HUES48 (cell line): ENCODE results near the gene MYO1C.

Experiments used
- H3K27ac ChIP-seq: one replicate; pipeline ENCODE4 v1.7.0; 2013; ENCODE audit warnings: low read depth, low read length, inconsistent platforms
- H3K27me3 ChIP-seq: 2 replicates; pipeline ENCODE4 v1.6.1; 2013; ENCODE audit warnings: mild to moderate bottlenecking, low read length; ENCODE audit not compliant: control insufficient read depth, insufficient read depth
- H3K36me3 ChIP-seq: 2 replicates; pipeline ENCODE4 v1.6.1; 2013; ENCODE audit warnings: low read length; ENCODE audit not compliant: control insufficient read depth, insufficient read depth
- H3K4me1 ChIP-seq: 2 replicates; pipeline ENCODE4 v1.6.1; 2013; ENCODE audit warnings: mild to moderate bottlenecking, low read length; ENCODE audit not compliant: control insufficient read depth, insufficient read depth
- H3K4me3 ChIP-seq: 2 replicates; pipeline ENCODE4 v1.5.1; 2013; ENCODE audit warnings: mild to moderate bottlenecking, low read depth, low read length
- H3K9ac ChIP-seq: 2 replicates; pipeline ENCODE4 v1.6.1; 2013; ENCODE audit warnings: mild to moderate bottlenecking, low read depth, low read length, moderate library complexity
- H3K9me3 ChIP-seq: 2 replicates; pipeline ENCODE4 v1.6.1; 2013; ENCODE audit warnings: low read length; ENCODE audit not compliant: control insufficient read depth, insufficient read depth

MYO1C gene

DNA sequence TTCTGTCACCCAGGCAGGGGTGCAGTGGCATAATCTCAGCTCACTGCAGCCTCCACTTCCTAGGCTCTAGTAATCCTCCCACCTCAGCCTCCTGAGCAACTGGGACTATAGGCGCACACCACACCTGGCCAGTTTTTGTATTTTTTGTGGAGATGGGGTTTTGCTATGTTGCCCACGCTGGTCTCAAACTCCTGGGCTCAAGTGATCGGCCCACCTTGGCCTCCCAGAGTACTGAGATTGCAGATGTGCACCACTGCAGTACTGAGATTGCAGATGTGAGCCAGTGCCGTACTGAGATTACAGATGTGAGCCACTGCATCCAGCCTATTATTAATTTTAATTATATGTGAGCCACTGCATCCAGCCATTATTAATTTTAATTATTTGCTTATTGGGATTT lies 50.3 kb downstream of the MYO1C start:
- H3K9ac ChIP-seq = no peak overlapping the region
- no peaks in the 10 kb centered on the region for H3K27me3 ChIP-seq
- peaks cover 10% of the 10 kb centered on the region for H3K36me3 ChIP-seq
- H3K9me3 ChIP-seq = no peaks in the 10 kb centered on the region
- H3K4me1 ChIP-seq = no peaks in the 10 kb centered on the region
- no peak overlapping the region for H3K4me3 ChIP-seq
- no peak overlapping the region for H3K27ac ChIP-seq

DNA sequence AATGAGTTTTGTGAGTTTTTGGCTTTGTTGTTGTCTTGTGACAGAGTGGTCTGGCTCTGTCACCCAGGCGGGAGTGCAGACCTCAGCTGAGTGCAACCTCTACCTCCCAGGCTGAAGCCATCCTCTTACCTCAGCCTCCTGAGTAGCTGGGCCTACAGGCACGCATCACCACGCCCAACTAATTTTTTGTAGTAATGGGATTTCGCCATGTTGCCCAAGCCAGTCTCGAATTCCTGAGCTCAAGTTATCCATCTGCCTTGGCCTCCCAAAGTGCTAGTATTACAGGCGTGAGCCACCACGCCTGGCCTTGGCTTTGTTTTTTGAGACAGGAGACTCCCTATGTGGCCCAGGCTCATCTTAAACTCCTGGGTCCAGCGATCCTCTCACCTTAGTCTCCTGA lies 51.6 kb downstream of the MYO1C start:
- Histone ChIP-seq H3K9me3 (no peaks in the 10 kb centered on the region), H3K27me3 (no peaks in the 10 kb centered on the region), H3K36me3 (peaks cover 20% of the 10 kb centered on the region), H3K27ac (no peak overlapping the region), H3K4me1 (no peaks in the 10 kb centered on the region), H3K4me3 (no peak overlapping the region), H3K9ac (no peak overlapping the region)

DNA sequence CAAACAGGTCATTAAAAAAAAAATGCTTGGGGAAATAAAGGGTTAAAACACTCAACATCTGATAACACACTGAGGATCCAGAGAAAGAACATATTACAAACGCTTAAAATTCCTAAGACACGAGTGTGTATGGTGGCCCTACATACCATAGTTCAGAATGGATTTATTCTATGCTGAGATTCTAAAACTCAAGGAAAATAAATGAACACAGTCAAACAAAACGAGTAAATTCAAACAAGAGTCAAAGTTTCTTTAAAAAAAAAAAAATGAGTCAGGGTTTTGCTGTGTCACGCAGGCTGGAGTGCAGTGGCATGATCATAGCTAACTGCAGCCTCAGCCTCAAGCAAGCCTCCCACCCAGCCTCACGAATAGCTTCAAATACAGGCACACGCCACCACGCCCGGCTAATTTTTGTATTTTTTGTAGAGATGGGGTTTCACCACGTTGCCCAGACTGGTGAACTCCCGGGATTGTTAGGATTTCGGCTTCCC lies 53.8 kb downstream of the MYO1C start:
- Histone ChIP-seq H3K9me3 (no peaks in the 10 kb centered on the region), H3K4me3 (no peak overlapping the region), H3K4me1 (no peaks in the 10 kb centered on the region), H3K36me3 (peaks cover 38% of the 10 kb centered on the region), H3K27ac (no peak overlapping the region), H3K27me3 (no peaks in the 10 kb centered on the region), H3K9ac (no peak overlapping the region)

DNA sequence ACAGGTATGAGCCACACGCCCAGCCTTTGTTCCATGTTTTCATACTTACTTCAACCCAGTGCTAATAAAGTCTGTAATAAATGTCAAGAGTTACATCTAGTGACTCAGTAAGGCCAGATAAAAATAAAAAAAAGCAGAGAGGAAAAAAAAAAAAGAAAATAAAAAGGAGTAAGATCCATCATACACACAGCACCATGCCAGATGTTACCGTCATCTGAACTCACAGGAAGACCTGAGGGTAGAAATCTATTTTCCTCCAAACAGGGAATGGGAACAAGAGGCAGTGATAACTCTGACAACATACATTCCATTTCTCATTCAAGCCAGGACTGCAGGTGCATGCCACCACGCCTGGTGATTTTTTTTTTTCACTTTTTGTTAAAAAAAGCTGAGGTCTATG lies 57.2 kb downstream of the MYO1C start:
- Histone ChIP-seq H3K36me3 (peaks cover 52% of the 10 kb centered on the region), H3K27ac (no peak overlapping the region), H3K27me3 (no peaks in the 10 kb centered on the region), H3K4me1 (no peaks in the 10 kb centered on the region), H3K9me3 (no peaks in the 10 kb centered on the region), H3K9ac (no peak overlapping the region), H3K4me3 (no peak overlapping the region)

DNA sequence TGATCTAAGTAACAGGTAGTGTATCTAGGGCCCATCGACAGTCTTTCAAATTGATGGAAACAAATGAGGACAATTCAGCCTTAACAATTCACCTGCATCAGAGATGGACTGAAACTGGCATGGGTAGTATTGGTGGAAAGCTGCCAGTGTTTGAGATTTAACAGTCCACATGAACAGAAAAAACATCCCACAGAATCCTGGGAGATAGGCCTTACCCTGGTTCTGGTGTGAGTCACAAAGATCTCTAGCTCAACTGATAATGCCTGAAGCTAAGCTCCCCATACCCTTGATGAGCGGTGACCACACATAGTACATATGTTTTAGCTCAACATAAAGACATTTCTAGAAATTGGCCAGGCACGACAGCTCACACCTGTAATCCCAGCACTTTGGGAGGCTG lies 58.3 kb downstream of the MYO1C start:
- no peaks in the 10 kb centered on the region for H3K27me3 ChIP-seq

DNA sequence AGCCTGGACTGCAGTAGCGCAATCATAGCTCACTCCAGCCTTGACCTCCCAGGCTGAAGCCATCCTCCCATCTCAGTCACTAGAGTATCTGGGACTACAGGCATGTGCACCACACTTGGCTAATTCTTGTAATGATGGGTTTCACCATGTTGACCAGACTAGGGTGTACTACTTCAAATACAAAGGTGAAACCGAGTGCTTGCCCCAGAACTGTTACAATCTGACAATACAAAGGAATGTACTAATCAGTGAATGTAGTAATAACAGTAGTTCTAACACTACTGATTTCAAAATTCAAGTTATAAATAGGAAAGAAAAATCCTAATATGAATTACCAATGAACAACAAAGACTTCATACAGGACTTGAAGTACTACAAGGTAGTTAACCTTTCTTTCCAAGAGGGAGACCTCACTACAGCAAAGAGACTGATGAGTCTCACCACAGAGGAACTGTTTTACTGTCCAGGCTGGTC lies 60.8 kb downstream of the MYO1C start:
- peaks cover 54% of the 10 kb centered on the region for H3K36me3 ChIP-seq
- H3K9ac ChIP-seq = no peak overlapping the region
- no peaks in the 10 kb centered on the region for H3K27me3 ChIP-seq
- H3K4me3 ChIP-seq = no peak overlapping the region
- no peak overlapping the region for H3K27ac ChIP-seq
- no peaks in the 10 kb centered on the region for H3K9me3 ChIP-seq
- no peaks in the 10 kb centered on the region for H3K4me1 ChIP-seq

More for the DNA sequence above, 58.3 kb downstream of the MYO1C start:
- Histone ChIP-seq H3K4me1 (no peaks in the 10 kb centered on the region), H3K27ac (no peak overlapping the region), H3K4me3 (no peak overlapping the region), H3K9ac (no peak overlapping the region), H3K9me3 (no peaks in the 10 kb centered on the region), H3K36me3 (peaks cover 59% of the 10 kb centered on the region)

DNA sequence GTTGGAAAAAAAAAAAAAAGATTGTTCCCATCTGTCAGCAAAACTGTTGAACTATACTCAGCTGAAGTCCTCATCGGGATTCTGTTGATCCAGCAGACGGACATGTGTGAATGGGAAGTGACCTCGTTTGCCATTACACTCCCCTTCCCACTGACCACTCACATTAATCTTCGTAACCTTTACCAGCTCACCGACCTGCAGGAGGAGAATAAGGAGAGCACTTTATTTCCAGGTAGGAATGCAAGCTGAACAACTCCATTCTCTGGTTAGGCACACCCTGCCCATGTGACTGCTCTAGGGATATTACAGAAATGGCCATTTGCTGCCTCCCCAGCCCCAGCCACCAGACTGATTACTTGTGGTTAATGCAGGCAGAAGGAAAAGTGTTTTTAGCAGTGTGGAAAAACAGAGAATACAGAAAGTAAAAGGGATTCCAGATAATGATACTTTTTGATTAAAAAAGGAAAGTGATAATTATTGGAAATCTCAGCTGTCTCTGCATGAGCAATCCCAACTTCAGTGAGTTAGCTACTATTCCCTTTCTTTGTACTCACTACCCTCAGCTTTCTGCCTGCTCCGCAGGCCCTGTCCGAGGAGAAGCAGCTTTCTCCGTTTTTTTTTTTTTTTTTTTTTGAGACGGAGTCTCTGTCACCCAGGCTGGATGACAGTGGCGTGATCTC lies 68.9 kb downstream of the MYO1C start:
- peaks cover 46% of the 10 kb centered on the region for H3K36me3 ChIP-seq
- no peak overlapping the region for H3K27ac ChIP-seq
- no peak overlapping the region for H3K9ac ChIP-seq
- no peaks in the 10 kb centered on the region for H3K4me1 ChIP-seq
- H3K27me3 ChIP-seq = no peaks in the 10 kb centered on the region
- H3K4me3 ChIP-seq = no peak overlapping the region
- H3K9me3 ChIP-seq = no peaks in the 10 kb centered on the region

DNA sequence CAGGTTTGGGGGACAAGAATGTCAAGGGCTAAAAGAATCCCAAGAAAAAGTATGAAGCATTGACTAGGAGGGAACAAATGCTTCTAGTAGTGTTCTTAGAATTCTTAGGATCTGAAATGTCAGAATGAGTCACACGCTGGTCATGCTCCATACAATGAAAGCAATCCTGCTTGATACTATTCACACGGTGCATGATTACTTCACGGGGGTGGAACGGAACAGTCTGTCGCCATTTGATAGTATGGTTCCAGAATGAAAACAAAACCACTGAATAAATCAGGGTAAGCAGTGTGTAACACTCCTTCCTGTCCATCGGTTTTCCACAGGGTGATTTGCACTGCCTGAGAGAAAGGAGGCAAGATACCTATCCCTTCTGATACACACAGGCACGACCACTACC lies 69.6 kb downstream of the MYO1C start:
- H3K9ac ChIP-seq = no peak overlapping the region
- peaks cover 46% of the 10 kb centered on the region for H3K36me3 ChIP-seq
- no peak overlapping the region for H3K27ac ChIP-seq
- no peaks in the 10 kb centered on the region for H3K27me3 ChIP-seq
- H3K4me3 ChIP-seq = no peak overlapping the region
- no peaks in the 10 kb centered on the region for H3K9me3 ChIP-seq
- H3K4me1 ChIP-seq = no peaks in the 10 kb centered on the region

DNA sequence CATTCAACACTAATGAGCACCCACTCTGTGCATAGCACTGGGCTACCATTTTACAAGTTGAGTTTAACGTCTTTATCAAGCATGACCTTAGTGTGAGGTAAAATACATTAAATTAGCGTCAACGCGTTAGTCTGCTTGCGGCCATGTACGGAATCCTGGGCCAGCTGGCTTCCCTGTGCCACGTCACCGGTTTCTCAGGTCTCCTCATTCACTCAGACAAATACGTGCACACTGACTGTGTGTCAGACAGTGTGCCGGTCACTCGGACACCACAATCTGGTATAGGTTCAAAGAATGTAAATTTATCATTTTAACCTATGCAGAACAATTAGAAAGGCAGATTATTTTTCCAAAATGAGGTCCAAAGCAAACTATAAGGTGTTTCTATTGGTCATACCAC lies 71.0 kb downstream of the MYO1C start:
- no peaks in the 10 kb centered on the region for H3K9me3 ChIP-seq
- H3K4me3 ChIP-seq = no peak overlapping the region
- H3K27ac ChIP-seq = no peak overlapping the region
- H3K4me1 ChIP-seq = no peaks in the 10 kb centered on the region
- no peaks in the 10 kb centered on the region for H3K27me3 ChIP-seq
- no peak overlapping the region for H3K9ac ChIP-seq
- peaks cover 46% of the 10 kb centered on the region for H3K36me3 ChIP-seq

DNA sequence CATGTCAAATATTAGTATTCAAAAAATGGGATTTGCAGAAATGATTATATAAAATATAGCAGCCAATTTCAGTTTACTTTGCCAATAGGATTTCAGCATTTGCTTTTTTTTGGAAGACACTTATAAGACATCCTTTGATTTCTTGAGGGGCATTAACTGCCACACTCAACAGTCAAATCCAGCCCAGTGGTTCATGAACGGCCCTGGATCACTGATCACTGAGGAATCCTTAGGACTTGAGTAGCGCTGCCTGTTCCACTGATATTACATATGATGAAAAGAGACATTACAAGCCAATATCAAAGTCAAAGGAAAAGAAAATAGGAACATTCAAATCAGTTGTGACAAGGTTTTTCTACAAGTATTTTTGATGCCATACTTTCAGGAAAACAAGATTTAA lies 71.5 kb downstream of the MYO1C start:
- Histone ChIP-seq H3K27me3 (no peaks in the 10 kb centered on the region), H3K4me1 (no peaks in the 10 kb centered on the region), H3K27ac (no peak overlapping the region), H3K36me3 (peaks cover 43% of the 10 kb centered on the region), H3K4me3 (no peak overlapping the region), H3K9ac (no peak overlapping the region), H3K9me3 (no peaks in the 10 kb centered on the region)

DNA sequence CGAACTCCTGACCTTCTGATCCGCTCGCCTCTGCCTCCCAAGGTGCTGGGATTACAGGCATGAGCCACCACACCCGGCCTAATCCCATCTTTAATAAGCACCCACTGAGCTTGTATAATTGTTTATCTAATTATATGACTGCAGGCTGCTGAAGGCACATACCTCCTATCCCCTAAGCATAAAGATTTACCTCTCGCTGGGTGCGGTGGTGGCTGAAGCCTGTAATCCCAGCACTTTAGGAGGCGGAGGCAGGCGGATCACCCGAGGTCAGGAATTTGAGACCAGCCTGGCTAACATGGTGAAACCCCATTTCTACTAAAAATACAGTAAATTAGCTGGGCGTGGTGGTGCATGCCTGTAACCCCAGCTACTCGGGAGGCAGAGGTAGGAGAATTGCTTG lies 72.3 kb downstream of the MYO1C start:
- no peak overlapping the region for H3K9ac ChIP-seq
- H3K36me3 ChIP-seq = peaks cover 35% of the 10 kb centered on the region
- no peaks in the 10 kb centered on the region for H3K27me3 ChIP-seq
- no peak overlapping the region for H3K27ac ChIP-seq
- H3K4me1 ChIP-seq = no peaks in the 10 kb centered on the region
- no peaks in the 10 kb centered on the region for H3K9me3 ChIP-seq
- H3K4me3 ChIP-seq = no peak overlapping the region
